Tibial nerve (tissue), 4 donors: ENCODE measurements around the gene SPTB.

ENCODE experiments used
- EP300 ChIP-seq, 2 donors: sonication (generic); formaldehyde crosslinking; IDR thresholded peaks; one replicate each; pipeline ENCODE4 v1.6.1; 2017; ENCODE audit warnings: antibody characterized with exemption in 2 of 2, mild to moderate bottlenecking in 1 of 2
- POLR2A ChIP-seq, 2 donors: fragments of 450-650 bp; IDR thresholded peaks; one replicate each; pipeline ENCODE4 v1.6.1; 2017; ENCODE audit warnings: antibody characterized with exemption in 2 of 2, mild to moderate bottlenecking in 2 of 2, moderate library complexity in 2 of 2
- TF ChIP-seq, protein P1 (sequence below), 5 experiments: fragments of 200-600 bp in 3 of 5; fragments of 450-650 bp in 2 of 5; sonication (generic) in 3 of 5; IDR thresholded peaks; one replicate each; pipeline ENCODE4 v1.5.1; 2016 to 2019; ENCODE audit warnings: antibody characterized with exemption in 5 of 5, mild to moderate bottlenecking in 3 of 5, moderate library complexity in 2 of 5

DNA sequence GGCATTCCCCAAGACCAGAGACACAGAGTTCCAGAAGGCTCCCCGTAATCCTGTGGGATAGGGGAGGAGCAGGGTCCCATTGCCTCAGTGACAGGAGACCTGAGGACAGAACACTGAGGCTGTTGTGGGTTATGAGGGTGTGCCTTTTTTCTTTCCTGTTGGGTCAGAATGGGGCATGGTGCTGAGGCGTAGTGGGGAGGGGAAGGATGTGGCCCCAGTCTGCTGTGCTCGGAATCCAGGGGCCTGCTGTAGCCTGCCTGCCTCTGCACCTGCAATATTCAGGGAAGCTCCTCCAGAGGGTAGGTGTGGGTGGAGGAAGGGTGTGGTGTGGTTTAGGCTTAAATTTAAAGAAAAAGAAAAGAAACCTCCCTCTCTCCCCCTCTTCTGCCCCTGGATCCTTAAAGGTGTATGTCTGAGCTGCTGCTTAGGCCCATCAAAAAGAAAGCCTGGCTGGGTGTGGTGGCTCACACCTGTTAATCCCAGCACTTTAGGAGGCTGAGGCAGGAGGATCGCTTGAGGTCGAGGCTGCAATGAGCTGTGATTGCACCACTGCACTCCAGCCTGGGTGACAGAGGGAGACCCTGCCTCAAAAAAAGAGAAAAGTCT is 156.8 kb downstream of the SPTB start:
- TF ChIP-seq, protein P1, sequence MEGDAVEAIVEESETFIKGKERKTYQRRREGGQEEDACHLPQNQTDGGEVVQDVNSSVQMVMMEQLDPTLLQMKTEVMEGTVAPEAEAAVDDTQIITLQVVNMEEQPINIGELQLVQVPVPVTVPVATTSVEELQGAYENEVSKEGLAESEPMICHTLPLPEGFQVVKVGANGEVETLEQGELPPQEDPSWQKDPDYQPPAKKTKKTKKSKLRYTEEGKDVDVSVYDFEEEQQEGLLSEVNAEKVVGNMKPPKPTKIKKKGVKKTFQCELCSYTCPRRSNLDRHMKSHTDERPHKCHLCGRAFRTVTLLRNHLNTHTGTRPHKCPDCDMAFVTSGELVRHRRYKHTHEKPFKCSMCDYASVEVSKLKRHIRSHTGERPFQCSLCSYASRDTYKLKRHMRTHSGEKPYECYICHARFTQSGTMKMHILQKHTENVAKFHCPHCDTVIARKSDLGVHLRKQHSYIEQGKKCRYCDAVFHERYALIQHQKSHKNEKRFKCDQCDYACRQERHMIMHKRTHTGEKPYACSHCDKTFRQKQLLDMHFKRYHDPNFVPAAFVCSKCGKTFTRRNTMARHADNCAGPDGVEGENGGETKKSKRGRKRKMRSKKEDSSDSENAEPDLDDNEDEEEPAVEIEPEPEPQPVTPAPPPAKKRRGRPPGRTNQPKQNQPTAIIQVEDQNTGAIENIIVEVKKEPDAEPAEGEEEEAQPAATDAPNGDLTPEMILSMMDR (IDR thresholded peaks at IDR 0.05), result no peak
- TF ChIP-seq EP300 (IDR thresholded peaks at IDR 0.05), result no peak
- TF ChIP-seq POLR2A (IDR thresholded peaks at IDR 0.05), result no peak
